ENCODE measurements around the gene IREB2. TPM values are rescaled to one million over a fixed set of nuclear protein-coding genes. Genes with fewer than 3 reads are reported as not detected.

IREB2 gene
- total RNA-seq, 1 experiment from 2014 or later, result 89.5 TPM

DNA sequence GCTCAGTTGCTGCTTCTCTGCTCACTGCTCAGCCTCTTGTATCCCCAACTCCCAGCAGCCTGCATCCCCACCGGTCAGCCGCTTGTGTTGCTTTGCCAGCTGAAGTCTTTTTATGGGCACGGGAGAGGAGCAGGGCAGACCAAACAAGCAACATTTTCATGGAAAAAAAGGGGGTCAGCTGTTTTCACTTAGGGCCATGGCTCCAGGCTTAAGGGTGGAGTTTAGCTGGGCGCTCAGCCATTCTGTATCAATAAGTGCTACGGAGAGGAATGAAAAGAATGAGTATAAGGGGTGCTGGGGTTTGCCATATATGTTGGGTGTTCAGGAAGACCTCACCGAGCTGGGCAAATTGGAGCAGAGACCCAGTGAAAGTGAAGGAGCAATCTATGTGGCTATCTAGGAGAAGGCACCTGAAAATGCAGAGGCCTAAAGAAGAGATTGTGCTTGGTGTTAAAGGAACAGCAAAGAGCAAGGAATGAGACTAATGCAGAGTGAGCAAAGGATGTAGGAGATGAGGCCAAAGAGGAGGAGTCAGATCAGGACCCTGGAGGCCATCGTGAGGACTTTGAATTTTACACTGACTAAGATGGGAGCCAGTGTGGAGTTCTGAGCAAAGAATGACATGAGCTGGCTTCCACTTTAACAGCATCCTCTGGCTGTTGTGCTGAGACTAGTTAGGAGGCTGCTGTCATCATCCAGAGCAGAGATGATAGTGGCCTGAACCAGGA is 16.6 kb upstream of the IREB2 start (continued):
- TF ChIP-seq, protein P1, sequence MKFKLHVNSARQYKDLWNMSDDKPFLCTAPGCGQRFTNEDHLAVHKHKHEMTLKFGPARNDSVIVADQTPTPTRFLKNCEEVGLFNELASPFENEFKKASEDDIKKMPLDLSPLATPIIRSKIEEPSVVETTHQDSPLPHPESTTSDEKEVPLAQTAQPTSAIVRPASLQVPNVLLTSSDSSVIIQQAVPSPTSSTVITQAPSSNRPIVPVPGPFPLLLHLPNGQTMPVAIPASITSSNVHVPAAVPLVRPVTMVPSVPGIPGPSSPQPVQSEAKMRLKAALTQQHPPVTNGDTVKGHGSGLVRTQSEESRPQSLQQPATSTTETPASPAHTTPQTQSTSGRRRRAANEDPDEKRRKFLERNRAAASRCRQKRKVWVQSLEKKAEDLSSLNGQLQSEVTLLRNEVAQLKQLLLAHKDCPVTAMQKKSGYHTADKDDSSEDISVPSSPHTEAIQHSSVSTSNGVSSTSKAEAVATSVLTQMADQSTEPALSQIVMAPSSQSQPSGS (CRISPR knock-in tag; IDR thresholded peaks at IDR 0.05; ENCODE audit: borderline replicate concordance, low read depth), result no peak
- TF ChIP-seq ZNF396 (CRISPR knock-in tag; IDR thresholded peaks at IDR 0.05; ENCODE audit: borderline replicate concordance) (no peak), FOXK1 (CRISPR knock-in tag; IDR thresholded peaks at IDR 0.05) (no peak), TP53 (CRISPR knock-in tag; IDR thresholded peaks at IDR 0.05) (no peak)

DNA sequence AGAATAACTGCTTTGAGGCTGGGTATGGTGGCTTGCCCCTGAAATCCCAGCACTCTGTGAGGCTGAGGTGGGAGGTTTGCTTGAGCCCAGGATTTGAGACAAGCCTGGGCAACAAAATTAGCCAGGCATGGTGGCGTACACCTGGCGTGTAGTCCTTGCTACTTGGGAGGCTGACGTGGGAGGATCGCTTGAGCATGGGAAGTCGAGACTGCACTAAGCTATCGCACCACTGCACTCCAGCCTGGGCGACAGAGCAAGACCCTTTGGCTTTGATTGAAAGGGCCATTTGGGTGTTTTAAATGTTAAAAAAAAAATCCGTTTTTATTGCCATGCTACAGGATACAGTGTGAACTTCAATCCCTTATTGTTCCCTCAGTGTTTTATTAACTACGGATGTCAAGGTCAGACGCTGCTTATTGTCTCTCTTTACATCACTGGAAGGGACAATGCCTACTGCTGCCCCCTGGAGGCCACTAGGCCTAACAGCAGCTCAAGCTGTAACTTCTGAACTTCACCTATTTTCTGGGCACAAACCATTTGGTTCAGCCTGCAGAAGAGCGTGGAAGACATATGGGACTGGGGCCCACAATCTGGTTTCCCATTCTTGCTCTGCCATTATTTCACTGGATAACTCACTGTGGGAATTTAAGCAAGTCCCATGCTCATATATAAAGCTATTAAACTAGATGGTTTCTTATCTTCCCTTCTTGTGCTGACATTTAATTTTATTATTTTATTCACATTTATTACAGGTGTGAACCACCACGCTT is 15.3 kb upstream of the IREB2 start:
- TF ChIP-seq NFE2L1 (CRISPR knock-in tag; IDR thresholded peaks at IDR 0.05) (no peak), ZNF121 (CRISPR knock-in tag; IDR thresholded peaks at IDR 0.05) (peak; percentile 96)
- TF ChIP-seq, protein P2, sequence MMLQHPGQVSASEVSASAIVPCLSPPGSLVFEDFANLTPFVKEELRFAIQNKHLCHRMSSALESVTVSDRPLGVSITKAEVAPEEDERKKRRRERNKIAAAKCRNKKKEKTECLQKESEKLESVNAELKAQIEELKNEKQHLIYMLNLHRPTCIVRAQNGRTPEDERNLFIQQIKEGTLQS (CRISPR knock-in tag; conservative IDR thresholded peaks at IDR 0.05), result no peak
- TF ChIP-seq, protein P3, sequence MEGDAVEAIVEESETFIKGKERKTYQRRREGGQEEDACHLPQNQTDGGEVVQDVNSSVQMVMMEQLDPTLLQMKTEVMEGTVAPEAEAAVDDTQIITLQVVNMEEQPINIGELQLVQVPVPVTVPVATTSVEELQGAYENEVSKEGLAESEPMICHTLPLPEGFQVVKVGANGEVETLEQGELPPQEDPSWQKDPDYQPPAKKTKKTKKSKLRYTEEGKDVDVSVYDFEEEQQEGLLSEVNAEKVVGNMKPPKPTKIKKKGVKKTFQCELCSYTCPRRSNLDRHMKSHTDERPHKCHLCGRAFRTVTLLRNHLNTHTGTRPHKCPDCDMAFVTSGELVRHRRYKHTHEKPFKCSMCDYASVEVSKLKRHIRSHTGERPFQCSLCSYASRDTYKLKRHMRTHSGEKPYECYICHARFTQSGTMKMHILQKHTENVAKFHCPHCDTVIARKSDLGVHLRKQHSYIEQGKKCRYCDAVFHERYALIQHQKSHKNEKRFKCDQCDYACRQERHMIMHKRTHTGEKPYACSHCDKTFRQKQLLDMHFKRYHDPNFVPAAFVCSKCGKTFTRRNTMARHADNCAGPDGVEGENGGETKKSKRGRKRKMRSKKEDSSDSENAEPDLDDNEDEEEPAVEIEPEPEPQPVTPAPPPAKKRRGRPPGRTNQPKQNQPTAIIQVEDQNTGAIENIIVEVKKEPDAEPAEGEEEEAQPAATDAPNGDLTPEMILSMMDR (IDR thresholded peaks at IDR 0.05), result peak; percentile 78
- peaks cover 7% of the 10 kb centered on the region for H3K9me3 Mint-ChIP-seq
- peaks cover 3% of the 10 kb centered on the region; the same call in 1 of the 2 replicates for H3K27me3 Mint-ChIP-seq (ENCODE audit: low read depth)
- peak; percentile 87 for ATAC-seq
- ChIA-PET POLR2A (interaction anchor here (1.4 kb wide), 1 partner anchor 15 kb away, joined by 4 read pairs; the partner anchor contains the start of gene IREB2), CTCF (interaction anchor here (0.5 to 2.8 kb wide), 35 partner anchors 9 to 389 kb away, joined by 3 to 34 read pairs (median 6); partner anchors contain the start of genes ADAMTS7, CHRNA5, CRABP1 and HYKK)
- no peak overlapping the region for H3K4me3 Mint-ChIP-seq
- peak; percentile 72 for DNase-seq (ENCODE audit: low spot score)
- no peak overlapping the region for H3K27ac Mint-ChIP-seq
- no peaks in the 10 kb centered on the region for H3K4me1 Mint-ChIP-seq
- H3K36me3 Mint-ChIP-seq, result peaks cover 4% of the 10 kb centered on the region; the same call in 1 of the 2 replicates

DNA sequence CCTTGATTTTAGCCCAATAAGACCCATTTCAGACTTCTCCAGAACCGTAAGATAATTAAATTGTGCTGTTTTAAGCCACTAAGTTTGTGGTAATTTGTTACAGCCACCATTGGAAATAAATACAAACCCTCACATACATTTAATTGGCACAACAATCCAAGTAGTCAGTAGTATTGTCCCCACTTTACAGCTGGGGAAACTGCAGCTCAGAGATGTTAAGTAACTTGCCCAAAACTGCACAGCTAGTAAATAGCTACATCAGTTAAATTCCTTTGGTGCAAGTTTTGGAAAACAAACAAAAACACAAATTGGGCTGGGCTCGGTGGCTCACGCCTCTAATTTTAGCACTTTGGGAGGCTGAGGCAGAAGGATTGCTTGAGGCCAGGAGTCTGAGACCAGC is 13.3 kb upstream of the IREB2 start:
- DNase-seq (ENCODE audit: low spot score), result no peak
- TF ChIP-seq OVOL2 (CRISPR knock-in tag; IDR thresholded peaks at IDR 0.05; ENCODE audit: borderline replicate concordance) (no peak), SOX15 (CRISPR knock-in tag; IDR thresholded peaks at IDR 0.05) (no peak), ZNF423 (CRISPR knock-in tag; IDR thresholded peaks at IDR 0.05) (no peak), NFYB (CRISPR knock-in tag; conservative IDR thresholded peaks at IDR 0.05; ENCODE audit: low read depth) (no peak), NR2C2 (CRISPR knock-in tag; IDR thresholded peaks at IDR 0.05) (no peak)
- TF ChIP-seq, protein P4, sequence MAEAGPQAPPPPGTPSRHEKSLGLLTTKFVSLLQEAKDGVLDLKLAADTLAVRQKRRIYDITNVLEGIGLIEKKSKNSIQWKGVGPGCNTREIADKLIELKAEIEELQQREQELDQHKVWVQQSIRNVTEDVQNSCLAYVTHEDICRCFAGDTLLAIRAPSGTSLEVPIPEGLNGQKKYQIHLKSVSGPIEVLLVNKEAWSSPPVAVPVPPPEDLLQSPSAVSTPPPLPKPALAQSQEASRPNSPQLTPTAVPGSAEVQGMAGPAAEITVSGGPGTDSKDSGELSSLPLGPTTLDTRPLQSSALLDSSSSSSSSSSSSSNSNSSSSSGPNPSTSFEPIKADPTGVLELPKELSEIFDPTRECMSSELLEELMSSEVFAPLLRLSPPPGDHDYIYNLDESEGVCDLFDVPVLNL (CRISPR knock-in tag; IDR thresholded peaks at IDR 0.05; ENCODE audit: borderline replicate concordance, low read depth), result no peak
- TF ChIP-seq, protein P5, sequence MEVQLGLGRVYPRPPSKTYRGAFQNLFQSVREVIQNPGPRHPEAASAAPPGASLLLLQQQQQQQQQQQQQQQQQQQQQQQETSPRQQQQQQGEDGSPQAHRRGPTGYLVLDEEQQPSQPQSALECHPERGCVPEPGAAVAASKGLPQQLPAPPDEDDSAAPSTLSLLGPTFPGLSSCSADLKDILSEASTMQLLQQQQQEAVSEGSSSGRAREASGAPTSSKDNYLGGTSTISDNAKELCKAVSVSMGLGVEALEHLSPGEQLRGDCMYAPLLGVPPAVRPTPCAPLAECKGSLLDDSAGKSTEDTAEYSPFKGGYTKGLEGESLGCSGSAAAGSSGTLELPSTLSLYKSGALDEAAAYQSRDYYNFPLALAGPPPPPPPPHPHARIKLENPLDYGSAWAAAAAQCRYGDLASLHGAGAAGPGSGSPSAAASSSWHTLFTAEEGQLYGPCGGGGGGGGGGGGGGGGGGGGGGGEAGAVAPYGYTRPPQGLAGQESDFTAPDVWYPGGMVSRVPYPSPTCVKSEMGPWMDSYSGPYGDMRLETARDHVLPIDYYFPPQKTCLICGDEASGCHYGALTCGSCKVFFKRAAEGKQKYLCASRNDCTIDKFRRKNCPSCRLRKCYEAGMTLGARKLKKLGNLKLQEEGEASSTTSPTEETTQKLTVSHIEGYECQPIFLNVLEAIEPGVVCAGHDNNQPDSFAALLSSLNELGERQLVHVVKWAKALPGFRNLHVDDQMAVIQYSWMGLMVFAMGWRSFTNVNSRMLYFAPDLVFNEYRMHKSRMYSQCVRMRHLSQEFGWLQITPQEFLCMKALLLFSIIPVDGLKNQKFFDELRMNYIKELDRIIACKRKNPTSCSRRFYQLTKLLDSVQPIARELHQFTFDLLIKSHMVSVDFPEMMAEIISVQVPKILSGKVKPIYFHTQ (CRISPR knock-in tag; IDR thresholded peaks at IDR 0.05), result no peak
- TF ChIP-seq, protein P6, sequence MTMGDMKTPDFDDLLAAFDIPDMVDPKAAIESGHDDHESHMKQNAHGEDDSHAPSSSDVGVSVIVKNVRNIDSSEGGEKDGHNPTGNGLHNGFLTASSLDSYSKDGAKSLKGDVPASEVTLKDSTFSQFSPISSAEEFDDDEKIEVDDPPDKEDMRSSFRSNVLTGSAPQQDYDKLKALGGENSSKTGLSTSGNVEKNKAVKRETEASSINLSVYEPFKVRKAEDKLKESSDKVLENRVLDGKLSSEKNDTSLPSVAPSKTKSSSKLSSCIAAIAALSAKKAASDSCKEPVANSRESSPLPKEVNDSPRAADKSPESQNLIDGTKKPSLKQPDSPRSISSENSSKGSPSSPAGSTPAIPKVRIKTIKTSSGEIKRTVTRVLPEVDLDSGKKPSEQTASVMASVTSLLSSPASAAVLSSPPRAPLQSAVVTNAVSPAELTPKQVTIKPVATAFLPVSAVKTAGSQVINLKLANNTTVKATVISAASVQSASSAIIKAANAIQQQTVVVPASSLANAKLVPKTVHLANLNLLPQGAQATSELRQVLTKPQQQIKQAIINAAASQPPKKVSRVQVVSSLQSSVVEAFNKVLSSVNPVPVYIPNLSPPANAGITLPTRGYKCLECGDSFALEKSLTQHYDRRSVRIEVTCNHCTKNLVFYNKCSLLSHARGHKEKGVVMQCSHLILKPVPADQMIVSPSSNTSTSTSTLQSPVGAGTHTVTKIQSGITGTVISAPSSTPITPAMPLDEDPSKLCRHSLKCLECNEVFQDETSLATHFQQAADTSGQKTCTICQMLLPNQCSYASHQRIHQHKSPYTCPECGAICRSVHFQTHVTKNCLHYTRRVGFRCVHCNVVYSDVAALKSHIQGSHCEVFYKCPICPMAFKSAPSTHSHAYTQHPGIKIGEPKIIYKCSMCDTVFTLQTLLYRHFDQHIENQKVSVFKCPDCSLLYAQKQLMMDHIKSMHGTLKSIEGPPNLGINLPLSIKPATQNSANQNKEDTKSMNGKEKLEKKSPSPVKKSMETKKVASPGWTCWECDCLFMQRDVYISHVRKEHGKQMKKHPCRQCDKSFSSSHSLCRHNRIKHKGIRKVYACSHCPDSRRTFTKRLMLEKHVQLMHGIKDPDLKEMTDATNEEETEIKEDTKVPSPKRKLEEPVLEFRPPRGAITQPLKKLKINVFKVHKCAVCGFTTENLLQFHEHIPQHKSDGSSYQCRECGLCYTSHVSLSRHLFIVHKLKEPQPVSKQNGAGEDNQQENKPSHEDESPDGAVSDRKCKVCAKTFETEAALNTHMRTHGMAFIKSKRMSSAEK (CRISPR knock-in tag; IDR thresholded peaks at IDR 0.05; ENCODE audit: borderline replicate concordance), result no peak
- TF ChIP-seq, protein P7, sequence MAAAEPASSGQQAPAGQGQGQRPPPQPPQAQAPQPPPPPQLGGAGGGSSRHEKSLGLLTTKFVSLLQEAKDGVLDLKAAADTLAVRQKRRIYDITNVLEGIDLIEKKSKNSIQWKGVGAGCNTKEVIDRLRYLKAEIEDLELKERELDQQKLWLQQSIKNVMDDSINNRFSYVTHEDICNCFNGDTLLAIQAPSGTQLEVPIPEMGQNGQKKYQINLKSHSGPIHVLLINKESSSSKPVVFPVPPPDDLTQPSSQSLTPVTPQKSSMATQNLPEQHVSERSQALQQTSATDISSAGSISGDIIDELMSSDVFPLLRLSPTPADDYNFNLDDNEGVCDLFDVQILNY (CRISPR knock-in tag; IDR thresholded peaks at IDR 0.05), result no peak

More for the DNA sequence above, 13.3 kb upstream of the IREB2 start:
- CTCF ChIA-PET, result interaction anchor here (1.1 kb wide), 1 partner anchor 117 kb away, joined by 3 read pairs; no protein-coding TSS in a partner anchor
- Mint-ChIP-seq H3K4me3 (no peak overlapping the region), H3K27ac (no peak overlapping the region), H3K36me3 (no peaks in the 10 kb centered on the region), H3K9me3 (no peaks in the 10 kb centered on the region), H3K4me1 (no peaks in the 10 kb centered on the region), H3K27me3 (ENCODE audit: low read depth) (peaks cover 3% of the 10 kb centered on the region; the same call in 1 of the 2 replicates)
- ATAC-seq, result no peak
- POLR2A ChIA-PET, result no interaction called here

All from WTC11 (cell line).